Sigmoid colon (tissue), 3 donors: Measurements from ENCODE around the gene AIMP1.

ENCODE experiments used
- POLR2A ChIP-seq, 2 donors: fragments of 450-650 bp; IDR thresholded peaks; one replicate each; pipeline ENCODE4 v1.6.1; 2016; ENCODE audit warnings: antibody characterized with exemption in 2 of 2, mild to moderate bottlenecking in 2 of 2, moderate library complexity in 2 of 2
- TF ChIP-seq, protein P1 (sequence below), 4 experiments: fragments of 450-650 bp in 3 of 4; fragments of 200-600 bp in 1 of 4; IDR thresholded peaks; one replicate each; pipeline ENCODE4 v1.5.1; 2016 to 2019; ENCODE audit warnings: antibody characterized with exemption in 4 of 4, mild to moderate bottlenecking in 3 of 4, moderate library complexity in 2 of 4

DNA sequence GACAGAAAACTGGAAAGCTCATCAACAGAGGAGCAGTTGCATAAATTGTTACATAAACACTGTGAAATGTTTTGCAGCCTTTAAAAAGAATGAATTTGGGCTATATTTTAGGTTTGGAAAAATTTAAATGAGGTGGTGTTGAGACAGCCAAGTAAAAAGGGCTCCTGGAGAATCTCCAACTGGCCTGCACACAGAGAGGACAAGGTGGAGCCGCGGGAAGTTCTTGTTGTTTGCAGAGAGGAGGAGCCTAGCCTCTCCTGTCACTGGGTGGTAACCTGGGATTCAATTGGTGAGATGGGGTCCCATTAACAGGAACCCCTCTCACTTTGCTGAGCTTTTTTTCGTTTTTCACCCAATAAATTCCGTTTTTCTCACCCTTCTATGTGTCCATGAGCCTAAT is 38.8 kb downstream of the AIMP1 start:
- TF ChIP-seq, protein P1, sequence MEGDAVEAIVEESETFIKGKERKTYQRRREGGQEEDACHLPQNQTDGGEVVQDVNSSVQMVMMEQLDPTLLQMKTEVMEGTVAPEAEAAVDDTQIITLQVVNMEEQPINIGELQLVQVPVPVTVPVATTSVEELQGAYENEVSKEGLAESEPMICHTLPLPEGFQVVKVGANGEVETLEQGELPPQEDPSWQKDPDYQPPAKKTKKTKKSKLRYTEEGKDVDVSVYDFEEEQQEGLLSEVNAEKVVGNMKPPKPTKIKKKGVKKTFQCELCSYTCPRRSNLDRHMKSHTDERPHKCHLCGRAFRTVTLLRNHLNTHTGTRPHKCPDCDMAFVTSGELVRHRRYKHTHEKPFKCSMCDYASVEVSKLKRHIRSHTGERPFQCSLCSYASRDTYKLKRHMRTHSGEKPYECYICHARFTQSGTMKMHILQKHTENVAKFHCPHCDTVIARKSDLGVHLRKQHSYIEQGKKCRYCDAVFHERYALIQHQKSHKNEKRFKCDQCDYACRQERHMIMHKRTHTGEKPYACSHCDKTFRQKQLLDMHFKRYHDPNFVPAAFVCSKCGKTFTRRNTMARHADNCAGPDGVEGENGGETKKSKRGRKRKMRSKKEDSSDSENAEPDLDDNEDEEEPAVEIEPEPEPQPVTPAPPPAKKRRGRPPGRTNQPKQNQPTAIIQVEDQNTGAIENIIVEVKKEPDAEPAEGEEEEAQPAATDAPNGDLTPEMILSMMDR (IDR thresholded peaks at IDR 0.05): no peak
- no peak for TF ChIP-seq POLR2A (IDR thresholded peaks at IDR 0.05)
